GM19023 (cell line): ENCODE measurements around the gene ERCC4.

ENCODE experiments used
- ATAC-seq: cut with Tn5 transposase; IDR thresholded peaks from one replicate; pipeline ENCODE4 v1.9.1; 2021; ENCODE audit warnings: mild to moderate bottlenecking, moderate library complexity; ENCODE audit not compliant: unreplicated experiment

Gene ERCC4

GRCh38 chr16:13909872-13910303, 10.1 kb upstream of the ERCC4 start:
- no peak for ATAC-seq

- no peak for ATAC-seq
These were observed 8.6 kb upstream of the ERCC4 start for GRCh38 chr16:13911306-13911705.

- ATAC-seq = no peak
These were observed 8.1 kb upstream of the ERCC4 start for GRCh38 chr16:13911871-13912270.

GRCh38 chr16:13912891-13913290, 7.1 kb upstream of the ERCC4 start:
- no peak for ATAC-seq

- ATAC-seq = no peak
These were observed 6.3 kb upstream of the ERCC4 start for GRCh38 chr16:13913374-13914292.

GRCh38 chr16:13915033-13915635, 4.8 kb upstream of the ERCC4 start:
- ATAC-seq = no peak

- ATAC-seq = no peak
These were observed 648 bp upstream of the ERCC4 start for GRCh38 chr16:13919330-13919682.

GRCh38 chr16:13920510-13920818, 510 bp downstream of the ERCC4 start:
- ATAC-seq = no peak

- no peak for ATAC-seq
These were observed 1.4 kb downstream of the ERCC4 start for GRCh38 chr16:13921328-13921727.

GRCh38 chr16:13923703-13924298, 3.8 kb downstream of the ERCC4 start:
- no peak for ATAC-seq

GRCh38 chr16:13926464-13926863, 6.5 kb downstream of the ERCC4 start:
- no peak for ATAC-seq

GRCh38 chr16:13926891-13927290, 6.9 kb downstream of the ERCC4 start:
- ATAC-seq = no peak

- no peak for ATAC-seq
These were observed 8.7 kb downstream of the ERCC4 start for GRCh38 chr16:13928646-13929045.

- no peak for ATAC-seq
These were observed 11.9 kb downstream of the ERCC4 start for GRCh38 chr16:13931845-13932244.

GRCh38 chr16:13935408-13935807, 15.5 kb downstream of the ERCC4 start:
- no peak for ATAC-seq

GRCh38 chr16:13936155-13936554, 16.2 kb downstream of the ERCC4 start:
- no peak for ATAC-seq

- no peak for ATAC-seq
These were observed 16.7 kb downstream of the ERCC4 start for GRCh38 chr16:13936596-13937081.

- no peak for ATAC-seq
These were observed 17.5 kb downstream of the ERCC4 start for GRCh38 chr16:13937411-13937810.

GRCh38 chr16:13938480-13938879, 18.5 kb downstream of the ERCC4 start:
- ATAC-seq = no peak

- no peak for ATAC-seq
These were observed 19.9 kb downstream of the ERCC4 start for GRCh38 chr16:13939821-13940220.

GRCh38 chr16:13940397-13940933, 20.5 kb downstream of the ERCC4 start:
- no peak for ATAC-seq

- ATAC-seq = no peak
These were observed 24.9 kb downstream of the ERCC4 start for GRCh38 chr16:13944816-13945215.
